ENCODE data around the gene TMEM119.

TMEM119 gene

DNA sequence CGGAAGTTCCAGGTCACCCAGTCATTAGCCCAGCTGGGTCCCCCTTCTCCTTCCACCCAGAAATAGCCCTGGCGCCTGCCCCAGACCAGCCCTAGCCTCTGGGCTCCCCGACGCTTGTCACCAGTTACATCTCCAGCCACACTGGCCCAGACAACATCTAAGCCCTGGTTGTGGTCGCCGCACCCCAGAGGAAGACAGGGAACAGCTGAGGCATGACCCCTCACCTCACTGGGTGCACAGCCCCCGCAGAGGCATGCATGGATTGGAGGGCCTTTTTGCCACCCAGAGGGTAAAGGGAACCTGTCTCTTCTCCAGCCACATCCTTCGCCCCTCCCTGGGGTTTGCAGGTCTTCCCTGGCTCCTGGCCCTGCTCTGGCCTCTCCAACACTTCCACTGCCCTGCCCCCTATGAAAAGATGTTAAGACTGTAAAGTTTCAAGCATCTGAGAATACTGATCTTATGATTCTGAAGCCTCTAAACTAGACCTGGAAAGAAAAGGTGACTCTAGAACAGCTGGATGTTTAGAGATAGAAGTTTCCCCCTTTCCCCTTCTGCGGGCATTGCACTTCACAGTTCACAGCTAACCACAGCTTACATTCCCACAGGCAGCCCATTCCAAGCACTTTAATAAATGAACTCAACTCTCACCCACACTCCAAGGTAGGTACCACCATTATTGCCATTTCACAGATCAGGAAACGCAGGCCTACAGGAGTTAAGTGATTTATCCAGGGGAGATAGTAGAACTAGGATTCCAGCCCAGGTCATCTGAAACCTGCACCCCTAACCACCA, 14.7 kb downstream of the TMEM119 start:
- Histone ChIP-seq H3K4me3 (ENCODE audit: insufficient read depth, low read depth, low read length, poor library complexity, severe bottlenecking) (no peak overlapping the region), H3K36me3 (ENCODE audit: control insufficient read depth, insufficient read depth, low read length) (no peaks in the 10 kb centered on the region), H3K4me1 (ENCODE audit: control insufficient read depth, insufficient read depth, low read length, poor library complexity, severe bottlenecking) (no peaks in the 10 kb centered on the region), H3K27me3 (replicated peaks; ENCODE audit: control insufficient read depth, insufficient read depth, low read length, poor library complexity, severe bottlenecking) (no peaks in the 10 kb centered on the region), H3K9me3 (ENCODE audit: control insufficient read depth, low read length) (no peaks in the 10 kb centered on the region), H3K27ac (ENCODE audit: insufficient read depth, low read length, poor library complexity, severe bottlenecking) (no peak overlapping the region)
- no peak for DNase-seq

GRCh38 chr12:108582509-108582908, 15.4 kb downstream of the TMEM119 start:
- no peaks in the 10 kb centered on the region for H3K36me3 ChIP-seq (ENCODE audit: control insufficient read depth, insufficient read depth, low read length)
- H3K9me3 ChIP-seq (ENCODE audit: control insufficient read depth, low read length), result no peaks in the 10 kb centered on the region
- no peak overlapping the region for H3K27ac ChIP-seq (ENCODE audit: insufficient read depth, low read length, poor library complexity, severe bottlenecking)
- no peak overlapping the region for H3K4me3 ChIP-seq (ENCODE audit: insufficient read depth, low read depth, low read length, poor library complexity, severe bottlenecking)
- no peaks in the 10 kb centered on the region for H3K27me3 ChIP-seq (replicated peaks; ENCODE audit: control insufficient read depth, insufficient read depth, low read length, poor library complexity, severe bottlenecking)
- DNase-seq, result no peak
- no peaks in the 10 kb centered on the region for H3K4me1 ChIP-seq (ENCODE audit: control insufficient read depth, insufficient read depth, low read length, poor library complexity, severe bottlenecking)

- Histone ChIP-seq H3K4me3 (ENCODE audit: insufficient read depth, low read depth, low read length, poor library complexity, severe bottlenecking) (no peak overlapping the region), H3K27ac (ENCODE audit: insufficient read depth, low read length, poor library complexity, severe bottlenecking) (no peak overlapping the region), H3K27me3 (replicated peaks; ENCODE audit: control insufficient read depth, insufficient read depth, low read length, poor library complexity, severe bottlenecking) (no peaks in the 10 kb centered on the region), H3K9me3 (ENCODE audit: control insufficient read depth, low read length) (no peaks in the 10 kb centered on the region), H3K36me3 (ENCODE audit: control insufficient read depth, insufficient read depth, low read length) (no peaks in the 10 kb centered on the region), H3K4me1 (ENCODE audit: control insufficient read depth, insufficient read depth, low read length, poor library complexity, severe bottlenecking) (no peaks in the 10 kb centered on the region)
- DNase-seq, result no peak
Measured at GRCh38 chr12:108581311-108582227, 16.3 kb downstream of the TMEM119 start.

DNA sequence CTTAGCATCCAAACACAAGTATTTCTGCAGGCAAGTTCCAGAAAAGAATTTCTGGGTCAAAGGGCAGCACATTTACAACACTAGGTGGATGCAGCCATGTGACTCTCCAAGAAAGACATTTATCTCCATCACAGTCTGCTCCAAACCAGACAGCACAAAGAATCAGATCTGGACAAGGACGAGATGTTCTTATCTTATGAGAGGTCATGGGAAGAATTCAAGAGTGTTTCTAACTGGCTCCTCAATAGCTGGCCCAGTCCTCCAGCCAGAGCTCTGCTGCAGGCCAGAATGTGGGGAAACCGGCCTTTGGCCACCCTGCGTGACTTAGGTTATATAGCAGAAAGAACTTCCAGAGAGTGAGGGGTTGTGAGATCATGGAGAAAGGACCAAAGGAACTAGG, 17.4 kb downstream of the TMEM119 start:
- Histone ChIP-seq H3K9me3 (ENCODE audit: control insufficient read depth, low read length) (no peaks in the 10 kb centered on the region), H3K4me1 (ENCODE audit: control insufficient read depth, insufficient read depth, low read length, poor library complexity, severe bottlenecking) (no peaks in the 10 kb centered on the region), H3K36me3 (ENCODE audit: control insufficient read depth, insufficient read depth, low read length) (no peaks in the 10 kb centered on the region), H3K27ac (ENCODE audit: insufficient read depth, low read length, poor library complexity, severe bottlenecking) (no peak overlapping the region), H3K4me3 (ENCODE audit: insufficient read depth, low read depth, low read length, poor library complexity, severe bottlenecking) (no peak overlapping the region), H3K27me3 (replicated peaks; ENCODE audit: control insufficient read depth, insufficient read depth, low read length, poor library complexity, severe bottlenecking) (no peaks in the 10 kb centered on the region)
- DNase-seq, result no peak

DNA sequence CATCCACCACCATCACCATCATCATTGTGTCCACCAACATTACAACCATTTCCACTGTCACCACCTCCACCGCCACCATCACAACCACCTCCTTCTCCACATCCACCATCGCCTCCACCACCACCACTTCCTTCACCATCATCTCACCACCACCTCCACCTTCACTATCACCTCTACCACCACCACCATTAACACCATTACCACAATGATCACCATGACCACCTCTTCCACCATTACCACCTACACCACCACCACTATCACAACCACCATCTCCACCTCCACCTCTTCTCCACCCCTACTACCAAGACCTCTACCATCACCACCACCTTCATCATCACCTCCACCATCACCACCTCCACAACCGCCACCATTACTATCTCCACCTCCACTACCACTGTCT, 19.1 kb downstream of the TMEM119 start:
- Histone ChIP-seq H3K9me3 (ENCODE audit: control insufficient read depth, low read length) (no peaks in the 10 kb centered on the region), H3K27me3 (replicated peaks; ENCODE audit: control insufficient read depth, insufficient read depth, low read length, poor library complexity, severe bottlenecking) (no peaks in the 10 kb centered on the region), H3K4me1 (ENCODE audit: control insufficient read depth, insufficient read depth, low read length, poor library complexity, severe bottlenecking) (no peaks in the 10 kb centered on the region), H3K4me3 (ENCODE audit: insufficient read depth, low read depth, low read length, poor library complexity, severe bottlenecking) (no peak overlapping the region), H3K27ac (ENCODE audit: insufficient read depth, low read length, poor library complexity, severe bottlenecking) (no peak overlapping the region), H3K36me3 (ENCODE audit: control insufficient read depth, insufficient read depth, low read length) (no peaks in the 10 kb centered on the region)
- DNase-seq, result no peak

- Histone ChIP-seq H3K4me3 (ENCODE audit: insufficient read depth, low read depth, low read length, poor library complexity, severe bottlenecking) (no peak overlapping the region), H3K36me3 (ENCODE audit: control insufficient read depth, insufficient read depth, low read length) (no peaks in the 10 kb centered on the region), H3K4me1 (ENCODE audit: control insufficient read depth, insufficient read depth, low read length, poor library complexity, severe bottlenecking) (no peaks in the 10 kb centered on the region), H3K9me3 (ENCODE audit: control insufficient read depth, low read length) (no peaks in the 10 kb centered on the region), H3K27ac (ENCODE audit: insufficient read depth, low read length, poor library complexity, severe bottlenecking) (no peak overlapping the region), H3K27me3 (replicated peaks; ENCODE audit: control insufficient read depth, insufficient read depth, low read length, poor library complexity, severe bottlenecking) (no peaks in the 10 kb centered on the region)
- DNase-seq, result no peak
Measured at GRCh38 chr12:108578264-108578663, 19.6 kb downstream of the TMEM119 start.

DNA sequence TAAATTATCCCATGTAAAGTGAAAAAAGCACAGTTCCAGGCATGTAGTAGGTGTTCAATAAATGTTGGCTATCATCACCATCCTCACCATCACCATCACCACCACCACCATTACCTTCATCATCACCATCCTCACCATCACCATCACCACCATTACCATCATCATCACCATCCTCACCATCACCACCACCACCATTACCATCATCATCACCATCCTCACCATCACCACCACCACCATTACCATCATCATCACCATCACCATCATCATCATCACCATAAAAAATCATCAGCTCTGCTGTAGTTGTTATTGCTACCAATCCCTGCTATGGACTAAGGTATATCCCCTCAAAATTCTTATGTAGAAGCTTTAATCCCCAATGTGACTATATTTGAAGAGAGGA, 20.4 kb downstream of the TMEM119 start:
- H3K27ac ChIP-seq (ENCODE audit: insufficient read depth, low read length, poor library complexity, severe bottlenecking), result no peak overlapping the region
- H3K27me3 ChIP-seq (replicated peaks; ENCODE audit: control insufficient read depth, insufficient read depth, low read length, poor library complexity, severe bottlenecking), result no peaks in the 10 kb centered on the region
- DNase-seq, result no peak
- no peaks in the 10 kb centered on the region for H3K4me1 ChIP-seq (ENCODE audit: control insufficient read depth, insufficient read depth, low read length, poor library complexity, severe bottlenecking)
- no peak overlapping the region for H3K4me3 ChIP-seq (ENCODE audit: insufficient read depth, low read depth, low read length, poor library complexity, severe bottlenecking)
- H3K9me3 ChIP-seq (ENCODE audit: control insufficient read depth, low read length), result no peaks in the 10 kb centered on the region
- H3K36me3 ChIP-seq (ENCODE audit: control insufficient read depth, insufficient read depth, low read length), result no peaks in the 10 kb centered on the region

GRCh38 chr12:108576660-108577234, 21.1 kb downstream of the TMEM119 start:
- H3K4me1 ChIP-seq (ENCODE audit: control insufficient read depth, insufficient read depth, low read length, poor library complexity, severe bottlenecking), result no peaks in the 10 kb centered on the region
- H3K27ac ChIP-seq (ENCODE audit: insufficient read depth, low read length, poor library complexity, severe bottlenecking), result no peak overlapping the region
- H3K27me3 ChIP-seq (replicated peaks; ENCODE audit: control insufficient read depth, insufficient read depth, low read length, poor library complexity, severe bottlenecking), result no peaks in the 10 kb centered on the region
- no peak for DNase-seq
- H3K9me3 ChIP-seq (ENCODE audit: control insufficient read depth, low read length), result no peaks in the 10 kb centered on the region
- no peak overlapping the region for H3K4me3 ChIP-seq (ENCODE audit: insufficient read depth, low read depth, low read length, poor library complexity, severe bottlenecking)
- no peaks in the 10 kb centered on the region for H3K36me3 ChIP-seq (ENCODE audit: control insufficient read depth, insufficient read depth, low read length)

DNA sequence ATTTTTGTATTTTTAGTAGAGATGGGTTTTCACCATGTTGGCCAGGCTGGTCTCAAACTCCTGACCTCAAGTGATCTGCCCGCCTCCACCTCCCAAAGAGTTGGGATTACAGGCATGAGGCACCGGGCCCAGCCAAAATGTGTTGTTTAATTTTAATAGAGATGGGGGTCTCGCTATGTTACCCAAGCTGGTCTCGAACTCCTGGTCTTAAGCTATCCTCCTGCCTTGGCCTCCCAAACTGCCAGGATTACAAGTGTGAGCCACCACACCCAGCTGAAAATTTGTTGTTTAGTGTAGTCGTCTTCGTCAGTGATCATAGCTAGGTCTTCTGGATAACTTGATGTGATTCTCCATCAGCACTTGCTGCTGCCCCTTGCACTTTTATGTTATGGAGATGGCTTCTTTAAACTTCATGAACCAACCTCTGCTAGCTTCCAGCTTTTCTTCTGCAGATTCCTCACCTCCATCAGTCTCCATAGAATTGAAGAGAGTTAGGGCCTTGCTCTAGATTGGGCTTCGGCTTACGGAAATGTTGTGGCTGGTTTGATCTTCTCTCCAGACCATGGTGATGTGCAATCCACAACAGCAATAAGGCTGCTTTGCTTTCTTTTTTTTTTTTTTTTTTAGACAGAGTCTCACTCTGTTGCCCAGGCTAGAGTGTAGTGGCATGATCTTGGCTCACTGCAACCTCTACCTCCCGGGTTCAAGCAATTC, 22.5 kb downstream of the TMEM119 start:
- no peaks in the 10 kb centered on the region for H3K36me3 ChIP-seq (ENCODE audit: control insufficient read depth, insufficient read depth, low read length)
- H3K4me3 ChIP-seq (ENCODE audit: insufficient read depth, low read depth, low read length, poor library complexity, severe bottlenecking), result no peak overlapping the region
- no peak overlapping the region for H3K27ac ChIP-seq (ENCODE audit: insufficient read depth, low read length, poor library complexity, severe bottlenecking)
- H3K9me3 ChIP-seq (ENCODE audit: control insufficient read depth, low read length), result no peaks in the 10 kb centered on the region
- H3K4me1 ChIP-seq (ENCODE audit: control insufficient read depth, insufficient read depth, low read length, poor library complexity, severe bottlenecking), result no peaks in the 10 kb centered on the region
- DNase-seq, result no peak
- no peaks in the 10 kb centered on the region for H3K27me3 ChIP-seq (replicated peaks; ENCODE audit: control insufficient read depth, insufficient read depth, low read length, poor library complexity, severe bottlenecking)

All from effector memory CD4-positive, alpha-beta T cell (primary cell).